ENCODE measurements around the gene PLCG1. TPM values are rescaled to one million over a fixed set of nuclear protein-coding genes. Genes with fewer than 3 reads are reported as not detected.

PLCG1 gene
- total RNA-seq, 4 donors from 2014 or later = 30.4 to 84.7 (median 47.8) TPM

GRCh38 chr20:41094353-41095055 lies 42.8 kb upstream of the PLCG1 start:
- DNase-seq = no peak
- WGBS, 2 donors = 95 to 100% methylated on average over 2 of the region's 2 CpGs

GRCh38 chr20:41095110-41095969 lies 42.0 kb upstream of the PLCG1 start:
- DNase-seq = no peak
- no peak overlapping the region for H3K27ac ChIP-seq

More at GRCh38 chr20:41094353-41095055, 42.8 kb upstream of the PLCG1 start:
- H3K36me3 ChIP-seq = peaks cover 0 to 85% (median 46%) of the 10 kb centered on the region in 3 donors
- peaks cover 0 to 9% (median 0%) of the 10 kb centered on the region in 3 donors for H3K4me1 ChIP-seq
- TF ChIP-seq CTCF (IDR thresholded peaks at IDR 0.05) (no peak), POLR2A (IDR thresholded peaks at IDR 0.05) (no peak)
- H3K9me3 ChIP-seq = no peaks in the 10 kb centered on the region
- no peak overlapping the region for H3K4me3 ChIP-seq
- H3K27me3 ChIP-seq = no peaks in the 10 kb centered on the region
- H3K27ac ChIP-seq = no peak overlapping the region
- intact Hi-C loops (cut with DNase I) = loop anchor here (5.0 kb wide), 1 partner anchor 127 kb away; no protein-coding TSS in a partner anchor

DNA sequence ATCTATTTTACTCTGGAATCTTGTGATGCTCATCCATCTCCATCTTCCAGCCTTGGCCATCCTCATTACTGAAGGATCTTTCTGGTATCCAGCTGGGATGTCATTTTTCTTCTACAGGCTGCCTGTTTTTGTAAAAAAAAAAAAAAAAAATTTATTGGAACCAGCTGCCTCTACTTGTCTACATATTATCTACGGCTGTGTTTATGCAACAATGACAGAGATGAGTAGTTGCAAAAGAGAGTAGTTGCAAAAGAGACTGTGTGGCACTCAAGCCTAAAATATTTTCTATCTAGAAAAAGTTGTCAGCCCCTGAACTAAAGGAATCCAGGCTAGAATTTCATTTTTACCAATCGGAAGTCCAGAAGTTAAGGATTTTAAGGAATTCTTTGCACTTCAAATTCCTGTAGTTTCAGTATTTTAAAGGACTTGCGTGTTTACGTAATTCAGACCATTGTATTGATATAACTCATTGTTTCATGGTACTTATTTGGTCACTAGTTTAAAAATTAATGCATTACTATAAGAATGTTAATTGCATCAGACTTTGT lies 38.6 kb upstream of the PLCG1 start:
- H3K27ac ChIP-seq = peak overlapping the region in 1 of 4 donors; percentile 36
- DNase-seq = no peak
- TF ChIP-seq POLR2A (IDR thresholded peaks at IDR 0.05) = no peak
- no peak for TF ChIP-seq CTCF (IDR thresholded peaks at IDR 0.05)
- no peak overlapping the region for H3K4me3 ChIP-seq
- intact Hi-C loops (cut with DNase I) = loop anchor here (5.0 kb wide), 1 partner anchor 131 kb away; no protein-coding TSS in a partner anchor
- whole genome bisulfite sequencing, 2 donors = 76 to 79% methylated on average over 4 of the region's 4 CpGs
- peaks cover 0 to 97% (median 51%) of the 10 kb centered on the region in 3 donors for H3K36me3 ChIP-seq
- H3K4me1 ChIP-seq = peaks cover 0 to 9% (median 0%) of the 10 kb centered on the region in 3 donors
- H3K27me3 ChIP-seq = no peaks in the 10 kb centered on the region
- H3K9me3 ChIP-seq = no peaks in the 10 kb centered on the region

More at GRCh38 chr20:41095110-41095969, 42.0 kb upstream of the PLCG1 start:
- peaks cover 0 to 87% (median 50%) of the 10 kb centered on the region in 3 donors for H3K36me3 ChIP-seq
- no peaks in the 10 kb centered on the region for H3K9me3 ChIP-seq
- intact Hi-C loops (cut with DNase I) = loop anchor here (5.0 kb wide), 1 partner anchor 128 kb away; no protein-coding TSS in a partner anchor
- no peak overlapping the region for H3K4me3 ChIP-seq
- 40 to 43% methylated on average over 7 of the region's 7 CpGs for WGBS, 2 donors
- TF ChIP-seq CTCF (IDR thresholded peaks at IDR 0.05) (peak; percentile 76 to 87 (median 82)), POLR2A (IDR thresholded peaks at IDR 0.05) (no peak)
- no peaks in the 10 kb centered on the region for H3K27me3 ChIP-seq
- peaks cover 0 to 9% (median 0%) of the 10 kb centered on the region in 3 donors for H3K4me1 ChIP-seq

DNA sequence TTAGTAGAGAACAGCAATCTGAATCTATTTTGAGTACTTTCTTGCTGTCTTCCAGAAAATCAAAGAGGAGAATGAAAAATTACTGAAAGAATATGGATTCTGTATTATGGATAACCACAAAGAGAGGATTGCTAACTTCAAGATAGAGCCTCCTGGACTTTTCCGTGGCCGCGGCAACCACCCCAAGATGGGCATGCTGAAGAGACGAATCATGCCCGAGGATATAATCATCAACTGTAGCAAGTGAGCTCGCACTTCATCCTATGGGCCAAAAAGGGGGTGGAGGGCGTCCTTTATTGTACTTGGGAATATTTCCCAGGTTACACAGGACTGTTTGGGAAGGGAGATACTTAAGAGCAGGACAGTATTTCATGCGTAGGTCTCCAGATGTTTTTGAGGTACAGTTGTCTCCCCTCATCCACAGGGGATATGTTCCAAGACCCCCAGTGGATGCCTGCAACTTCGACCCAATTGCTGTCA lies 37.3 kb upstream of the PLCG1 start:
- WGBS, 2 donors = 85 to 91% methylated on average over 9 of the region's 9 CpGs
- Histone ChIP-seq H3K36me3 (peaks cover 0 to 97% (median 52%) of the 10 kb centered on the region in 3 donors), H3K9me3 (no peaks in the 10 kb centered on the region), H3K27me3 (no peaks in the 10 kb centered on the region), H3K4me1 (no peaks in the 10 kb centered on the region), H3K4me3 (no peak overlapping the region), H3K27ac (no peak overlapping the region)
- intact Hi-C loops (cut with DNase I) = no loop called here
- no peak for TF ChIP-seq CTCF (IDR thresholded peaks at IDR 0.05)
- no peak for TF ChIP-seq POLR2A (IDR thresholded peaks at IDR 0.05)
- no peak for DNase-seq
